SK-N-MC (cell line): ENCODE data around the gene CAAP1.
A peak's percentile ranks its signal among the peaks of the same experiment; 100 is the strongest.
"Not testable (repeated sequence)": the region's sequence is repeated elsewhere in the genome, so short reads cannot be mapped to it uniquely, and the experiment has no call there.

Experiments used
- DNase-seq: peaks from one replicate; pipeline ENCODE4 v3.0.0-alpha.2; 2011; ENCODE audit warnings: low read depth, low spot score
- H3K27ac ChIP-seq: fragments of 200-600 bp; sonication (generic); 2 replicates; pipeline ENCODE4 v1.5.1; 2016; ENCODE audit warnings: mixed run types
- H3K36me3 ChIP-seq: fragments of 200-600 bp; sonication (generic); 2 replicates; pipeline ENCODE4 v1.6.1; 2017; ENCODE audit warnings: antibody characterized with exemption, low read length, mixed read lengths; ENCODE audit not compliant: insufficient read depth
- H3K4me3 ChIP-seq: fragments of 200-600 bp; sonication (generic); 2 replicates; pipeline ENCODE4 v1.5.1; 2016
- H3K9ac ChIP-seq: fragments of 200-600 bp; sonication (generic); 2 replicates; pipeline ENCODE4 v1.8.0; 2017; ENCODE audit warnings: mixed run types, mixed read lengths; ENCODE audit not compliant: insufficient read length
- H3K9me3 ChIP-seq: fragments of 200-600 bp; sonication (generic); 2 replicates; pipeline ENCODE4 v1.6.1; 2017; ENCODE audit warnings: low read depth, mild to moderate bottlenecking, antibody characterized with exemption, low read length, moderate library complexity, mixed read lengths
- EZH2 ChIP-seq: fragments of 200-600 bp; sonication (generic); IDR thresholded peaks from one replicate; pipeline ENCODE4 v1.6.1; 2017; ENCODE audit warnings: antibody characterized with exemption
- FOXP2 ChIP-seq: optimal IDR thresholded peaks from 2 replicates; pipeline ENCODE3; 2011; ENCODE audit warnings: mild to moderate bottlenecking, moderate library complexity; ENCODE audit not compliant: insufficient read depth; ENCODE audit errors: extremely low read length, control extremely low read depth
- POLR2AphosphoS5 ChIP-seq: IDR thresholded peaks from 2 replicates; pipeline ENCODE4 v1.6.1; 2012; ENCODE audit warnings: mild to moderate bottlenecking, low read depth, low read length, borderline replicate concordance

The CAAP1 gene

DNA sequence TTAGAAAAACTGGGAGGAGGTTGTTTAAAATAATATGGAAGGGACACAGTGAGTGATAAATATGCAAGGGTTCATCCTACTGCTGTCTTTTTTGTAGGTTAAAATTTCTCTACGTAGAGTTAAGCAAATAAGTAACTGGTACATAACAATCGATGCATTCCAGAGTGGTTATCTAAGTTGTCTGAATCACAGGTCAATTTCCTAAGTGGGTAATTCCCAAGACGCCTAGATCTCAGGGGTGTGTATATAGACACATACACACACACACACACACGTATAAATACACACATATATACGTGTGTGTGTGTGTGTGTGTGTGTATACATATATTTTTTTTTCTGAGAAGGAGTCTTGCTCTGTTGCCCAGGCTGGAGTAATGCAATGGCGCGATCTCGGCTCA, 22.3 kb downstream of the CAAP1 start:
- DNase-seq = no peak
- no peak overlapping the region for H3K4me3 ChIP-seq
- TF ChIP-seq FOXP2 (no peak), EZH2 (no peak), POLR2AphosphoS5 (no peak)
- no peak overlapping the region for H3K9ac ChIP-seq
- H3K36me3 ChIP-seq = peaks cover 3% of the 10 kb centered on the region; the same call in 1 of the 2 replicates
- H3K27ac ChIP-seq = no peak overlapping the region
- H3K9me3 ChIP-seq = no peaks in the 10 kb centered on the region

DNA sequence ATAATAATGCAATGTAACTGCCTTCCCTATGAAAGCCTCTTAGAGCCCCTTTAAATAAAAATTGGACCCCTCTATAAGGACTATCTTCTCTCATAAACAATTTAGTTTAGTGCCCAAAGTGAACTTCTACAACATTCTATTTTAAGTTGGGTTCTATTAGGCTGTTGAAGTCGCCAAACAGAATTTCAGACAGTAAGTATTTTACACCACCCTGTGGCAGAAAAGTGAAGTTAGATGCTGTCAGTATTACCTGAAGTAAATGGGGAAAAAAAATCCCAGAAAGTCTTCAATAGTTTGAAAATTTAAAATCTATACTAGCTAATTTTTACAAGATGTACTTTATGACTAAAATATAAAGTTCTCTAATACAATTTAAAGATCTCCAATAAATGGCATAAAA, 29.5 kb downstream of the CAAP1 start:
- no peak for DNase-seq
- Histone ChIP-seq H3K36me3 (peaks cover 5% of the 10 kb centered on the region), H3K27ac (no peak overlapping the region), H3K4me3 (no peak overlapping the region), H3K9ac (no peak overlapping the region), H3K9me3 (no peaks in the 10 kb centered on the region)
- TF ChIP-seq POLR2AphosphoS5 (no peak), FOXP2 (no peak), EZH2 (no peak)

DNA sequence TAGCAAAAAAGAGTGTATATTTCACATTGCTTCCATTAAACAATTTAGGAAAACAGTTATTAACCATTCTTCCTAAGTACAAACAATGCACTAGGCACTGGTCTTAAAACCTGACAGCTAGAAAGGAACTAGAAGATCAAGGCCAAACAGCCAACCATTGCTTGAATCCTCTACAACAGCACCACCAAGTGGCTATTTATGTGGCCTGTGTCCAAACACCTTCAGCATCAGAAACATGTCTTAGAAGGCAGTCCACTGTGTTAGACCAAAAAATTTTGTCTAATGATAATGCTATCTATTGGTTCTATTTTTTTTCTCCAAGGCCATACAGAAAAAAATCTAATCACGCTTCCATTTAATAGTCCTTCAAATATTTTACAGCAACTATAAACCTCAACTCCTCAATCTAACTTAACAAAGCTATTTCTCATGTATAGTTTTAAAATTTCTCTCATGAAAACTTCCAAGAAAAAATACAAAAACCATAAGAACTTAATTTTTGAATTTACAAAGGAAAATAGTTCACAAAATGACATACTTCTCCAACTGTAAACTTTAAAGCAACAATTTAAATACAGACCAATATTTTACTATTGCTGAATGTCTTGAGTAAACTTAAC, 36.1 kb downstream of the CAAP1 start:
- TF ChIP-seq POLR2AphosphoS5 (no peak), FOXP2 (no peak), EZH2 (no peak)
- no peak overlapping the region for H3K9ac ChIP-seq
- no peak overlapping the region for H3K4me3 ChIP-seq
- DNase-seq = no peak
- no peak overlapping the region for H3K27ac ChIP-seq
- peaks cover 31% of the 10 kb centered on the region for H3K36me3 ChIP-seq
- H3K9me3 ChIP-seq = no peaks in the 10 kb centered on the region

DNA sequence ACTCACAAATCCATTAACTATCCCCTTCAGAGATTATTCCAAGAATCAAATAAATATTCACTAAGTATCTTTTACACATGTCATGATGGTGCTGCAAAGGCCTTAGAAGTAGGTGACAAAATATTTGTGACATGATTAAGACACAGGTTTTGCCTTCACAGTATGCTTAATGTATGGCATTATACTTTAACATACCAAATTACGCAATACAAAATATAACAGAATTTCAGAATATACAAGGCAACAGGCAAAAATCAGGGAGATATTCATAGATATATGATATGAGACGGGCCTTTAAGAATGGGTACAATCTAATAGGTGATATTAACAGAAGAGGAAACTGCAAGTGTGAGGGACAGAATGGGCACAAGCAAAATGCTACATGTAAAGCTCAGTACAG, 41.6 kb downstream of the CAAP1 start:
- TF ChIP-seq FOXP2 = no peak
- no peak for TF ChIP-seq POLR2AphosphoS5
- no peak for TF ChIP-seq EZH2
- Histone ChIP-seq H3K9me3 (no peaks in the 10 kb centered on the region), H3K27ac (no peak overlapping the region), H3K4me3 (no peak overlapping the region), H3K36me3 (peaks cover 36% of the 10 kb centered on the region), H3K9ac (no peak overlapping the region)
- DNase-seq = no peak

DNA sequence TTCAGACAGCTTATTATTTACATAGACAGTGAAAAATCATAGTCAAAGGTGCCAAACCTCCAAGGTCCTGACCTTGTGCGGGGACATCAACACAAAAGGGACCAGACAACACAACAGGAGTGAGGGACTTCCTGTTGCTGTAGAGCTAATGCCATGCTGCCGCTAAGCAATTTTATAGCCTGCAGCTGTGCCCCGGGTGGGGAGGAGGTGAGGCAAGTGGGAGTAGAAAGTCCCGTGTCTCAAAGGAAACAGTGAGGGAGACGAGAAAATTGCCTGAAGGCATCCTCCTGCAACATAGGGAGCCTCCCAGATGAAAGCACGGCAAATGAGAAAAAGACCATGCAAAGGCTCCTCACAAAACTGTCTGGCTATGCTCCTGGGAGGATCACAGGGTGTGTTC, 58.8 kb downstream of the CAAP1 start:
- Histone ChIP-seq H3K9me3 (no peaks in the 10 kb centered on the region), H3K36me3 (peaks cover 6% of the 10 kb centered on the region; the same call in 1 of the 2 replicates), H3K4me3 (peak overlapping the region; percentile 31; the same call in 1 of the 2 replicates), H3K9ac (no peak overlapping the region), H3K27ac (peak overlapping the region; percentile 55; the same call in 1 of the 2 replicates)
- TF ChIP-seq FOXP2 = peak; percentile 88
- peak; percentile 25; the same call in 1 of the 2 replicates for TF ChIP-seq POLR2AphosphoS5
- TF ChIP-seq EZH2 = no peak
- peak; percentile 51 for DNase-seq

DNA sequence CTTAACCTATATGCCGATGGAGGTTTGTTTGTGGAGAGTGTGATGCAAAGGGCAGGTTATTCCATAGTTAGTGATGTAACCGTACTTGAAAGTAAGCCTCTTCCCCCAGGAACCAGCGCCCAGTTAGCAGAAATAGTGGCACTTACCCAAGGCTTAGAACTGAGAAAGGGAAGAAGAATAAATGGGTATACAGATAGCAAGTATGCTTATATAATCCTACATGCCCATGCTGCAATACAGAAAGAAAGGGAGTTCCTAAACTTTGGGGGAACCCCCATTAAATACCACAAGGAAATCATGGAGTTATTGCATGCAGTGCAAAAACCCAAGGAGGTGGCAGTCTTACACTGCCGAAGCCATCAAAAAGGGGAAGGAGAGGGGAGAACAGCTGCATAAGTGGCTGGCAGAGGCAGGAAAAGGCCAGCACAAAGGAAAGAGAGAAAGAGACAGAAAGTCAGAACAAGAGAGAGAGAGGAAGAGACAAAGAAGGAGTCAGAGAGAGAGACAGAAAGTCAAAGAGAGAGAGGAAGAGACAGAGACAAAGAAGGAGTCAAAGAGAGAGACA, 64.1 kb downstream of the CAAP1 start:
- H3K27ac ChIP-seq, DNase-seq, H3K9me3 ChIP-seq, H3K4me3 ChIP-seq, H3K9ac ChIP-seq, H3K36me3 ChIP-seq: not testable (repeated sequence)

DNA sequence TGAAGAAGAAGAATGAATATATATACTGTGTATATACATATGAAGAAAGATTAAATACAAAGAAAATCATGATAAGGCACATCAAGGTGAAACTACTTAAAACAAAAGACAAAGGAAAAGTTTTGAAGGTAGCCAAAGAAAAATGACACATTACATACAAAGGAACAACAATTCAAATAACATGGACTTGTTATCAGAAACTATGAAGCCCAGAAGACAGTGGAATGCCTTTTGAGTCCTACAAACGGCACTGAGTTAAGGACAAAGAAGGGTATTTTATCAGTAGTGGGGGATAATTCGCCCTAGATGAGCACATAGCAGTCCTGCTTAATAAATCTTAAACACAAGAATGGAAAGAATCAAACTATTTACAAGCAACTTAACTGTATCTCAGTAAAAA, 77.8 kb downstream of the CAAP1 start:
- Histone ChIP-seq H3K4me3 (no peak overlapping the region), H3K36me3 (no peaks in the 10 kb centered on the region), H3K9ac (no peak overlapping the region), H3K9me3 (no peaks in the 10 kb centered on the region), H3K27ac (no peak overlapping the region)
- DNase-seq = no peak
- TF ChIP-seq FOXP2 = no peak
- TF ChIP-seq POLR2AphosphoS5 = no peak
- TF ChIP-seq EZH2 = no peak

DNA sequence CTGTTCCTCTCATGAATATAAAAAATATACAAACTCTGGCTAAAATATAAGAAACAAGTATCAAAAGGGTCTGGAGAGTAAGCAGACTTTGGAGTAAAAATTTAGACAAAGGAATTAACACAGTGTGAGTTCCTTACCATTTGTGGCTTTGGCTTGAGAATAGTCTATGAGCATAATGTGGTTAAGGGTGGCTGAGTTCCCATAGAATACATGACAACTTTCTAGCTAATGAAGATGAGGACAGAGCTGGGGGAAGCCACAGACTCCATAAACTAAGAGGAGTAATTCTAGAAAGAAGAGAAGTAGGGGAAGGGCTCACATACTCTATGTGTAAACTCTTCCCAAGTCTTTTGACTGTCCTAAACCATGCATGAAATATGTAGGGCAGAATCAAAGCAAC, 79.4 kb downstream of the CAAP1 start:
- no peaks in the 10 kb centered on the region for H3K9me3 ChIP-seq
- no peak for TF ChIP-seq EZH2
- TF ChIP-seq POLR2AphosphoS5 = no peak
- TF ChIP-seq FOXP2 = no peak
- no peaks in the 10 kb centered on the region for H3K36me3 ChIP-seq
- no peak overlapping the region for H3K27ac ChIP-seq
- no peak overlapping the region for H3K9ac ChIP-seq
- DNase-seq = no peak
- H3K4me3 ChIP-seq = no peak overlapping the region

DNA sequence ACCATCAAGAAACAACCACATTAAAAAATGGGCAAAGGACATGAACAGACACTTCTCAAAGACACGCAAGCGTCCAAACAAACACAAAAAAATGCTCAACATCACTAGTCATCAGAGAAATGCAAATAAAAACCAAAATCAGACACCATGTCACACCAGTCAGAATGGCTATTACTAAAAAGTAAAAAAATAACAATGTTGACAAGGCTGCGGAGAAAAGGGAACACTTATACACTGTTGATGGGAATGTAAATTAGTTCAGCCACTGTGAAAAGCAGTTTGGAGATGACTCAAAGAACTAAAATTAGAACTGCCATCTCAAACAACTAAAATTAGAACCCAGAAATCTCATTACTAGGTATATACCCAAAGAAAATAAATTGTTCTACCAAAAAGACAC, 80.4 kb downstream of the CAAP1 start:
- Histone ChIP-seq H3K9me3 (no peaks in the 10 kb centered on the region), H3K27ac (no peak overlapping the region), H3K9ac (no peak overlapping the region), H3K4me3 (no peak overlapping the region), H3K36me3 (no peaks in the 10 kb centered on the region)
- DNase-seq = no peak
- TF ChIP-seq EZH2 (no peak), FOXP2 (no peak), POLR2AphosphoS5 (no peak)
